GM23338 (cell line): Measurements from ENCODE around the gene TMCO5A. TPM values are rescaled to one million over a fixed set of nuclear protein-coding genes. Genes with fewer than 3 reads are reported as not detected.

ENCODE experiments used
- ATAC-seq: fragments of 200-7000 bp; cut with Tn5 transposase; 3 replicates; pipeline ENCODE4 v1.9.1; 2020
- DNase-seq: peaks from one replicate; pipeline ENCODE4 v3.0.0-alpha.2; 2015; ENCODE audit warnings: low spot score
- H2AFZ ChIP-seq: fragments of 200-600 bp; sonication (generic); 2 replicates; pipeline ENCODE4 v1.8.0; 2016; ENCODE audit warnings: antibody characterized with exemption, mild to moderate bottlenecking, moderate library complexity
- H3F3A ChIP-seq: fragments of 200-600 bp; sonication (generic); replicated peaks from 2 replicates; pipeline ENCODE4 v1.8.0; 2017; ENCODE audit warnings: antibody characterized with exemption, mixed run types, low read depth
- H3K27ac ChIP-seq: fragments of 200-600 bp; sonication (generic); 2 replicates; pipeline ENCODE4 v1.6.1; 2016; ENCODE audit warnings: low read depth
- H3K27me3 ChIP-seq: fragments of 200-600 bp; sonication (generic); 2 replicates; pipeline ENCODE4 v1.8.0; 2016; ENCODE audit warnings: mild to moderate bottlenecking, mixed run types, moderate library complexity; ENCODE audit not compliant: insufficient read depth
- H3K36me3 ChIP-seq: fragments of 200-600 bp; sonication (generic); 2 replicates; pipeline ENCODE4 v1.8.0; 2016; ENCODE audit warnings: mild to moderate bottlenecking; ENCODE audit not compliant: insufficient read depth
- H3K4me1 ChIP-seq: fragments of 200-600 bp; sonication (generic); 2 replicates; pipeline ENCODE4 v1.8.0; 2016; ENCODE audit warnings: mild to moderate bottlenecking, moderate library complexity; ENCODE audit not compliant: insufficient read depth
- H3K4me2 ChIP-seq: fragments of 200-600 bp; sonication (generic); 2 replicates; pipeline ENCODE4 v1.7.1; 2017; ENCODE audit warnings: mixed run types
- H3K4me3 ChIP-seq: fragments of 200-600 bp; sonication (generic); 2 replicates; pipeline ENCODE4 v1.6.1; 2016; ENCODE audit warnings: mixed run types
- H3K79me2 ChIP-seq: fragments of 200-600 bp; sonication (generic); replicated peaks from 2 replicates; pipeline ENCODE4 v1.8.0; 2017; ENCODE audit warnings: mild to moderate bottlenecking; ENCODE audit not compliant: insufficient read depth
- H3K9me2 ChIP-seq: fragments of 200-600 bp; sonication (generic); 2 replicates; pipeline ENCODE4 v1.8.0; 2017; ENCODE audit not compliant: insufficient read depth
- H4K20me1 ChIP-seq: fragments of 200-600 bp; sonication (generic); replicated peaks from 2 replicates; pipeline ENCODE4 v1.8.0; 2017; ENCODE audit warnings: mild to moderate bottlenecking; ENCODE audit not compliant: insufficient read depth
- H3K27ac Mint-ChIP-seq: 2 replicates; pipeline ENCODE4 v1.8.0; 2020; ENCODE audit warnings: inconsistent platforms, mild to moderate bottlenecking, moderate library complexity, mixed read lengths
- H3K27me3 Mint-ChIP-seq: 3 replicates; pipeline ENCODE4 v1.8.0; 2022; ENCODE audit warnings: low read depth, mild to moderate bottlenecking, moderate library complexity, mixed read lengths, inconsistent platforms; ENCODE audit not compliant: insufficient read depth, poor library complexity
- H3K36me3 Mint-ChIP-seq: 3 replicates; pipeline ENCODE4 v1.8.0; 2021; ENCODE audit warnings: low read depth, mild to moderate bottlenecking, inconsistent platforms, moderate library complexity, mixed read lengths
- H3K4me1 Mint-ChIP-seq: 3 replicates; pipeline ENCODE4 v1.8.0; 2020; ENCODE audit warnings: mild to moderate bottlenecking, inconsistent platforms, mixed read lengths
- H3K4me3 Mint-ChIP-seq: 3 replicates; pipeline ENCODE4 v1.8.0; 2021; ENCODE audit warnings: moderate library complexity, mild to moderate bottlenecking, inconsistent platforms, mixed read lengths
- H3K9me3 Mint-ChIP-seq: 3 replicates; pipeline ENCODE4 v1.8.0; 2020; ENCODE audit warnings: moderate library complexity, mild to moderate bottlenecking, inconsistent platforms, mixed read lengths
- CTCF ChIP-seq, 2 experiments: fragments of 200-600 bp in 1 of 2; sonication (generic) in 1 of 2; conservative IDR thresholded peaks; 2 replicates each; pipeline versions ENCODE4 v1.5.1 to v1.6.1; 2016 to 2017; ENCODE audit warnings: antibody characterized with exemption in 2 of 2, low read depth in 2 of 2, mild to moderate bottlenecking in 2 of 2, moderate library complexity in 1 of 2
- ETS1 ChIP-seq: IDR thresholded peaks from 2 replicates; pipeline ENCODE4 v1.6.1; 2016; ENCODE audit warnings: antibody characterized with exemption
- EZH2 ChIP-seq: fragments of 200-600 bp; sonication (generic); IDR thresholded peaks from one replicate; pipeline ENCODE4 v1.8.0; 2017; ENCODE audit warnings: antibody characterized with exemption, mild to moderate bottlenecking, low read depth; ENCODE audit not compliant: unreplicated experiment
- EZH2phosphoT487 ChIP-seq: fragments of 200-600 bp; sonication (generic); IDR thresholded peaks from one replicate; pipeline ENCODE4 v1.8.1; 2018; ENCODE audit warnings: antibody characterized with exemption; ENCODE audit not compliant: unreplicated experiment
- JUNB ChIP-seq: IDR thresholded peaks from one replicate; pipeline ENCODE4 v1.6.1; 2016; ENCODE audit warnings: antibody characterized with exemption; ENCODE audit not compliant: unreplicated experiment
- NANOG ChIP-seq: IDR thresholded peaks from 2 replicates; pipeline ENCODE4 v1.6.1; 2016; ENCODE audit warnings: antibody characterized with exemption, borderline replicate concordance
- REST ChIP-seq: IDR thresholded peaks from one replicate; pipeline ENCODE4 v1.6.1; 2018; ENCODE audit warnings: antibody characterized with exemption; ENCODE audit not compliant: unreplicated experiment
- STAT1 ChIP-seq: IDR thresholded peaks from one replicate; pipeline ENCODE4 v1.6.1; 2016; ENCODE audit warnings: antibody characterized with exemption; ENCODE audit not compliant: unreplicated experiment
- ZNF331 ChIP-seq: fragments of 250-450 bp; sonication (Bioruptor Pico); IDR thresholded peaks from 2 replicates; pipeline ENCODE4 v1.5.0; 2020; ENCODE audit warnings: low read depth, mild to moderate bottlenecking, moderate library complexity
- ZNF462 ChIP-seq: fragments of 250-450 bp; sonication (Bioruptor Pico); IDR thresholded peaks from 2 replicates; pipeline ENCODE4 v1.5.0; 2020; ENCODE audit warnings: mild to moderate bottlenecking, moderate library complexity
- polyA plus RNA-seq: library from polyadenylated mRNA; unstranded; fragments of >200 nt; fragmentation: Nextera tagmentation; extraction: Ambion mirVana; gene quantifications from 2 replicates; pipeline ENCODE4 v1.2.1, GENCODE V29; 2016
- total RNA-seq: library from RNA; depleted of rRNA; stranded (reverse); fragments of >200 nt; shearing (Covaris generic); gene quantifications from 2 replicates; pipeline ENCODE4 v1.2.3, GENCODE V29; 2014

Gene TMCO5A
- total and polyA plus RNA-seq, 2 experiments from 2014 or later = not detected

GRCh38 chr15:37967788-37968187 lies 33.3 kb downstream of the TMCO5A start (continued):
- no peak for TF ChIP-seq CTCF (conservative IDR thresholded peaks at IDR 0.05; ENCODE audit: low read depth in 2 of 2)

- Mint-ChIP-seq H3K27me3 (no peaks in the 10 kb centered on the region), H3K4me1 (no peaks in the 10 kb centered on the region), H3K36me3 (peaks cover 4% of the 10 kb centered on the region; the same call in 2 of the 3 replicates), H3K4me3 (no peak overlapping the region), H3K27ac (no peak overlapping the region), H3K9me3 (peaks cover 6% of the 10 kb centered on the region; the same call in 2 of the 3 replicates)
- DNase-seq (no peak), ATAC-seq (no peak)
- Histone ChIP-seq H3K27me3 (no peaks in the 10 kb centered on the region), H2AFZ (no peak overlapping the region), H3K4me1 (no peaks in the 10 kb centered on the region), H3K36me3 (no peaks in the 10 kb centered on the region), H3K9me2 (peaks cover 12% of the 10 kb centered on the region), H3F3A (no peaks in the 10 kb centered on the region), H3K79me2 (no peaks in the 10 kb centered on the region), H4K20me1 (no peaks in the 10 kb centered on the region), H3K4me2 (no peak overlapping the region), H3K27ac (no peak overlapping the region), H3K4me3 (no peak overlapping the region)
- TF ChIP-seq REST = no peak
- TF ChIP-seq EZH2 = no peak
- no peak for TF ChIP-seq NANOG
- TF ChIP-seq ZNF462 (CRISPR knock-in tag) = no peak
- TF ChIP-seq JUNB = no peak
- no peak for TF ChIP-seq STAT1
- no peak for TF ChIP-seq ZNF331 (CRISPR knock-in tag)
- TF ChIP-seq ETS1 = no peak
- no peak for TF ChIP-seq EZH2phosphoT487
- no peak for TF ChIP-seq CTCF (conservative IDR thresholded peaks at IDR 0.05; ENCODE audit: low read depth in 2 of 2)
Measured at GRCh38 chr15:37973856-37974255, 39.4 kb downstream of the TMCO5A start.
